DND-41 (cell line): ENCODE measurements around the gene ANKRD36.
"Not testable (repeated sequence)": the region's sequence is repeated elsewhere in the genome, so short reads cannot be mapped to it uniquely, and the experiment has no call there.

Source experiments
- ATAC-seq: fragments of 200-7000 bp; cut with Tn5 transposase; 3 replicates; pipeline ENCODE4 v1.9.1; 2021; ENCODE audit warnings: low read depth; ENCODE audit not compliant: insufficient read depth
- DNase-seq: peaks from one replicate; pipeline ENCODE4 v3.0.0-alpha.2; 2020
- H2AFZ ChIP-seq: 2 replicates; pipeline ENCODE4 v1.6.0; 2012; ENCODE audit warnings: low read depth, low read length
- H3K27ac ChIP-seq: 2 replicates; pipeline ENCODE4 v1.5.1; 2012; ENCODE audit warnings: low read length, inconsistent platforms
- H3K27me3 ChIP-seq: fragments of 200-600 bp; sonication (generic); 2 replicates; pipeline ENCODE4 v1.6.0; 2012; ENCODE audit warnings: low read length, mild to moderate bottlenecking, inconsistent platforms; ENCODE audit not compliant: insufficient read depth, poor library complexity
- H3K36me3 ChIP-seq: 2 replicates; pipeline ENCODE4 v1.5.1; 2012; ENCODE audit warnings: low read length, inconsistent platforms; ENCODE audit not compliant: insufficient read depth
- H3K4me1 ChIP-seq: 2 replicates; pipeline ENCODE4 v1.5.1; 2012; ENCODE audit warnings: mild to moderate bottlenecking, low read length; ENCODE audit not compliant: insufficient read depth
- H3K4me2 ChIP-seq: 2 replicates; pipeline ENCODE4 v1.6.0; 2012; ENCODE audit warnings: mild to moderate bottlenecking, moderate library complexity, low read length, inconsistent platforms; ENCODE audit not compliant: insufficient read depth
- H3K4me3 ChIP-seq, 2 experiments: fragments of 200-600 bp in 1 of 2; shearing (Covaris generic) in 1 of 2; 2 replicates each; pipeline ENCODE4 v1.5.1; 2012 to 2016; ENCODE audit warnings: inconsistent platforms in 2 of 2, low read length in 2 of 2, mild to moderate bottlenecking in 2 of 2, low read depth in 1 of 2, moderate library complexity in 1 of 2
- H3K79me2 ChIP-seq: 2 replicates; pipeline ENCODE4 v1.6.0; 2012; ENCODE audit warnings: low read length, inconsistent platforms; ENCODE audit not compliant: insufficient read depth
- H3K9ac ChIP-seq: 2 replicates; pipeline ENCODE4 v1.6.0; 2012; ENCODE audit warnings: low read depth, mild to moderate bottlenecking, inconsistent platforms, low read length, moderate library complexity
- H3K9me3 ChIP-seq: 2 replicates; pipeline ENCODE4 v1.5.1; 2012; ENCODE audit warnings: low read length, moderate library complexity, mild to moderate bottlenecking, inconsistent platforms; ENCODE audit not compliant: insufficient read depth, severe bottlenecking
- H4K20me1 ChIP-seq: 2 replicates; pipeline ENCODE4 v1.6.0; 2012; ENCODE audit warnings: low read length; ENCODE audit not compliant: insufficient read depth
- CTCF ChIP-seq: IDR thresholded peaks from 2 replicates; pipeline ENCODE4 v1.5.1; 2012; ENCODE audit warnings: borderline replicate concordance, low read length, moderate library complexity, mild to moderate bottlenecking; ENCODE audit not compliant: poor library complexity, severe bottlenecking; ENCODE audit errors: extremely low read depth
- EZH2 ChIP-seq: IDR thresholded peaks from 3 replicates; pipeline ENCODE4 v1.6.1; 2012; ENCODE audit warnings: borderline replicate concordance, low read depth, mild to moderate bottlenecking, moderate library complexity, low read length, inconsistent platforms; ENCODE audit not compliant: severe bottlenecking

The ANKRD36 gene

GRCh38 chr2:97093983-97094771 lies 18.8 kb upstream of the ANKRD36 start:
- not testable (repeated sequence) for H3K79me2 ChIP-seq, H4K20me1 ChIP-seq, DNase-seq, H3K9me3 ChIP-seq, H3K27me3 ChIP-seq, H3K27ac ChIP-seq, H3K36me3 ChIP-seq
- peak; percentile 15; the same call in 2 of the 3 replicates for ATAC-seq
- Histone ChIP-seq H3K9ac (peak overlapping the region; percentile 47), H3K4me3 (peak overlapping the region in 1 of 2 experiments; percentile 53; a peak in 2 of 4 replicates), H3K4me2 (peak overlapping the region; percentile 74), H2AFZ (peak overlapping the region; percentile 60; the same call in 1 of the 2 replicates), H3K4me1 (peaks cover 13% of the 10 kb centered on the region)

- not testable (repeated sequence) for H3K36me3 ChIP-seq, H3K9me3 ChIP-seq, H4K20me1 ChIP-seq, H3K27ac ChIP-seq, H3K27me3 ChIP-seq, H3K79me2 ChIP-seq
- Histone ChIP-seq H3K4me1 (peaks cover 13% of the 10 kb centered on the region), H3K9ac (peak within 1 kb of the TSS; percentile 47), H3K4me3 (peak within 1 kb of the TSS in 1 of 2 experiments; percentile 53; a peak in 2 of 4 replicates), H2AFZ (peak within 1 kb of the TSS; percentile 68), H3K4me2 (peak within 1 kb of the TSS; percentile 74)
- ATAC-seq (peak; percentile 96), DNase-seq (peak; percentile 87)
Observed at GRCh38 chr2:97094772-97095611, 18.0 kb upstream of the ANKRD36 start, which contains the start of gene FAHD2B. Gene FAHD2B (minus strand): TSS chr2:97094882. CDS start chr2:97091706, 3,176 bp downstream.

- Histone ChIP-seq H3K27me3 (peaks cover 2% of the 10 kb centered on the region), H3K9ac (peak overlapping the region; percentile 47; the same call in 1 of the 2 replicates), H3K4me2 (peak overlapping the region; percentile 74), H3K36me3 (no peaks in the 10 kb centered on the region), H3K9me3 (no peaks in the 10 kb centered on the region), H3K79me2 (no peaks in the 10 kb centered on the region), H4K20me1 (no peaks in the 10 kb centered on the region), H3K4me1 (peaks cover 13% of the 10 kb centered on the region), H3K27ac (no peak overlapping the region), H3K4me3 (peak overlapping the region in 1 of 2 experiments; percentile 51; a peak in 2 of 4 replicates), H2AFZ (peak overlapping the region; percentile 68)
- ATAC-seq = no peak
- TF ChIP-seq CTCF (no peak), EZH2 (no peak)
- DNase-seq = no peak
Observed at GRCh38 chr2:97095661-97096060, 17.3 kb upstream of the ANKRD36 start.

- not testable (repeated sequence) for H3K79me2 ChIP-seq, ATAC-seq, H3K4me3 ChIP-seq, H3K4me2 ChIP-seq, H3K9ac ChIP-seq, H2AFZ ChIP-seq, H3K9me3 ChIP-seq, H4K20me1 ChIP-seq, H3K27me3 ChIP-seq, DNase-seq, H3K27ac ChIP-seq, H3K36me3 ChIP-seq
- H3K4me1 ChIP-seq = peaks cover 11% of the 10 kb centered on the region
Observed at GRCh38 chr2:97098786-97099372, 14.1 kb upstream of the ANKRD36 start.

- H3K9me3 ChIP-seq, H3K4me3 ChIP-seq, H3K27me3 ChIP-seq, H3K9ac ChIP-seq, H2AFZ ChIP-seq, H4K20me1 ChIP-seq, H3K4me1 ChIP-seq, H3K79me2 ChIP-seq, H3K27ac ChIP-seq, H3K36me3 ChIP-seq, DNase-seq, ATAC-seq, H3K4me2 ChIP-seq: not testable (repeated sequence)
Observed at GRCh38 chr2:97106878-97107277, 6.1 kb upstream of the ANKRD36 start.

GRCh38 chr2:97111246-97111645 lies 1.7 kb upstream of the ANKRD36 start:
- not testable (repeated sequence) for H3K36me3 ChIP-seq, H3K27ac ChIP-seq, H3K4me1 ChIP-seq, H3K27me3 ChIP-seq, H4K20me1 ChIP-seq, H3K4me3 ChIP-seq, DNase-seq, H3K9ac ChIP-seq, ATAC-seq, H3K4me2 ChIP-seq, H2AFZ ChIP-seq, H3K9me3 ChIP-seq
- H3K79me2 ChIP-seq = peaks cover 17% of the 10 kb centered on the region
